WTC11 (cell line): ENCODE results near the gene CTH.

ENCODE experiments used
- CBFB ChIP-seq: sonication (generic); formaldehyde crosslinking; IDR thresholded peaks from 2 replicates; pipeline ENCODE4 v1.8.1; 2022; ENCODE audit warnings: mild to moderate bottlenecking, low read depth, missing genetic modification reagents
- TF ChIP-seq, protein P1 (sequence below): sonication (generic); formaldehyde crosslinking; IDR thresholded peaks from 2 replicates; pipeline ENCODE4 v1.8.0; 2022; ENCODE audit warnings: mild to moderate bottlenecking, missing genetic modification reagents
- TF ChIP-seq, protein P2 (sequence below): fragments of 200-600 bp; IDR thresholded peaks from 2 replicates; pipeline ENCODE4 v1.8.0; 2022; ENCODE audit warnings: antibody characterized with exemption

DNA sequence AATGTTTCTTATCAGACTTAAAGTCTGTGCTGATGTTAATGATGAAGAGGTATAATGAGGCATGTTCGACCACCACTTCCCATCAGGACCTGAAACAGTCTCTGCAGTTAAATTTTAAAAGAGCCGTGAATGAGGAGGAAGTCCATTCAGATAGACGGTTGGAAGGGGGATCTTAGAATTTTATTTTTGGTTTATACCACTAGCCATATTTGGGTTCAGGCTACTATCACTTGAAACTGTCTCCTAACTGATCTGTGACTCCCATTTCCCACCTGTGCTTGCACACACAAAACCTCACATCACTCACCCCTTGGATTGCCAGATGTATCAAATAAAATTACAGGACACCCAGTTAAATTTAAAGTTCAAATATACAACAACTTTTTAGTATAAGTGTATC, 46.6 kb upstream of the CTH start:
- TF ChIP-seq, protein P1, sequence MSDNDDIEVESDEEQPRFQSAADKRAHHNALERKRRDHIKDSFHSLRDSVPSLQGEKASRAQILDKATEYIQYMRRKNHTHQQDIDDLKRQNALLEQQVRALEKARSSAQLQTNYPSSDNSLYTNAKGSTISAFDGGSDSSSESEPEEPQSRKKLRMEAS (CRISPR knock-in tag), result no peak
- TF ChIP-seq, protein P2, sequence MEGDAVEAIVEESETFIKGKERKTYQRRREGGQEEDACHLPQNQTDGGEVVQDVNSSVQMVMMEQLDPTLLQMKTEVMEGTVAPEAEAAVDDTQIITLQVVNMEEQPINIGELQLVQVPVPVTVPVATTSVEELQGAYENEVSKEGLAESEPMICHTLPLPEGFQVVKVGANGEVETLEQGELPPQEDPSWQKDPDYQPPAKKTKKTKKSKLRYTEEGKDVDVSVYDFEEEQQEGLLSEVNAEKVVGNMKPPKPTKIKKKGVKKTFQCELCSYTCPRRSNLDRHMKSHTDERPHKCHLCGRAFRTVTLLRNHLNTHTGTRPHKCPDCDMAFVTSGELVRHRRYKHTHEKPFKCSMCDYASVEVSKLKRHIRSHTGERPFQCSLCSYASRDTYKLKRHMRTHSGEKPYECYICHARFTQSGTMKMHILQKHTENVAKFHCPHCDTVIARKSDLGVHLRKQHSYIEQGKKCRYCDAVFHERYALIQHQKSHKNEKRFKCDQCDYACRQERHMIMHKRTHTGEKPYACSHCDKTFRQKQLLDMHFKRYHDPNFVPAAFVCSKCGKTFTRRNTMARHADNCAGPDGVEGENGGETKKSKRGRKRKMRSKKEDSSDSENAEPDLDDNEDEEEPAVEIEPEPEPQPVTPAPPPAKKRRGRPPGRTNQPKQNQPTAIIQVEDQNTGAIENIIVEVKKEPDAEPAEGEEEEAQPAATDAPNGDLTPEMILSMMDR, result no peak
- TF ChIP-seq CBFB (CRISPR knock-in tag), result no peak
